ENCODE measurements around the gene TPST2. TPM values are rescaled to one million over a fixed set of nuclear protein-coding genes. Genes with fewer than 3 reads are reported as not detected.

The TPST2 gene
- total RNA-seq, 1 experiment from 2014 or later: 50.1 TPM

DNA sequence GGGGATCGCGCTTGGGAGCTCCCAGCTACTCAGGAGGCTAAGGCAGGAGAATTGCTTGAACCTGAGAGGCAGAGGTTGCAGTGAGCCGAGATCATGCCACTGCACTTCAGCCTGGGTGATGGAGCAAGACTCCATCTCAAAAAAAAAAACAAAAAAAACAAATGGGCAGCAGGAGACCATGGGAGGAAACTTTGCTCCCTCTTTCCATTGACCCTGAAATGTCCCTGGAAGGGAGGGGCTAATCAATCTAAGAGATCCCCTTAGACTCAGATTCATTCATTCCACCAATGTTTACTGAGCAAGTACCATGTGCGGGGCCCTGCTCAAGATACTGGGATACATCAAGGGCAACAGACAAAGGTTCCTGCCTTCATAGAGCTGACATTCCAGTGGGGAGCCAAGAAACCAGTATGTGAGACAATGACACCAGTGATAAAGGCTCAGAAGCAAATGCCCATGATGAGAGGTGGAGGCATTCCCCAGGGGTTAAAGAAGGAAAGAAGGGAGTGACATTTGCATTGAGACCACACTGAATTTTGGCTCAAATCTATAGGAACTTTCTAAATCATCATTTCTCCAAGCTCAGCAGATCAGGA is 39.9 kb downstream of the TPST2 start:
- Histone ChIP-seq H3K27me3 (ENCODE audit: insufficient read depth, low read length) (no peaks in the 10 kb centered on the region), H3K23me2 (ENCODE audit: insufficient read length, low read depth, low read length, poor library complexity, severe bottlenecking) (no peaks in the 10 kb centered on the region), H3K56ac (ENCODE audit: insufficient read length, low read depth, low read length) (no peak overlapping the region), H4K5ac (ENCODE audit: insufficient read length, low read depth, low read length) (no peak overlapping the region), H3K27ac (ENCODE audit: insufficient read length, low read depth, low read length) (no peak overlapping the region), H3K18ac (ENCODE audit: insufficient read length, low read depth, low read length) (no peak overlapping the region), H3K9ac (ENCODE audit: extremely low read depth, insufficient read length, low read length) (no peak overlapping the region), H3K14ac (ENCODE audit: insufficient read depth, low read length) (no peak overlapping the region), H3K4me1 (ENCODE audit: insufficient read depth, low read length) (0 out of 2 replicates have a peak, but pooled peaks cover 3% of the 10 kb centered on the region), H4K8ac (replicated peaks; ENCODE audit: insufficient read length, low read depth, low read length) (no peak overlapping the region), H4K91ac (ENCODE audit: insufficient read length, low read depth, low read length) (no peak overlapping the region), H3K9me3 (ENCODE audit: control insufficient read depth, low read depth, low read length) (no peaks in the 10 kb centered on the region), H2BK12ac (ENCODE audit: insufficient read length, low read depth, low read length) (no peak overlapping the region), H2AFZ (ENCODE audit: low read length) (no peak overlapping the region), H4K20me1 (ENCODE audit: control insufficient read depth, insufficient read depth, insufficient read length) (no peaks in the 10 kb centered on the region), H3K23ac (ENCODE audit: insufficient read length, low read depth, low read length) (no peak overlapping the region), H3K79me1 (ENCODE audit: insufficient read depth, low read depth, low read length, poor library complexity, severe bottlenecking) (peaks cover 5% of the 10 kb centered on the region), H2AK5ac (ENCODE audit: insufficient read length, low read length) (no peak overlapping the region), H2BK15ac (ENCODE audit: low read depth, low read length) (no peak overlapping the region), H2BK120ac (ENCODE audit: low read depth, low read length, poor library complexity, severe bottlenecking) (no peak overlapping the region), H2BK20ac (ENCODE audit: low read depth, low read length, poor library complexity, severe bottlenecking) (no peak overlapping the region), H2BK5ac (ENCODE audit: insufficient read length, low read length) (no peak overlapping the region), H3K4ac (ENCODE audit: low read depth, low read length) (no peak overlapping the region), H3T11ph (ENCODE audit: low read length) (no peak overlapping the region), H3K79me2 (ENCODE audit: insufficient read depth, low read length) (peaks cover 38% of the 10 kb centered on the region; the same call in 1 of the 2 replicates), H3K4me2 (ENCODE audit: insufficient read depth, insufficient read length, low read length) (no peak overlapping the region)
- TF ChIP-seq, protein P1, sequence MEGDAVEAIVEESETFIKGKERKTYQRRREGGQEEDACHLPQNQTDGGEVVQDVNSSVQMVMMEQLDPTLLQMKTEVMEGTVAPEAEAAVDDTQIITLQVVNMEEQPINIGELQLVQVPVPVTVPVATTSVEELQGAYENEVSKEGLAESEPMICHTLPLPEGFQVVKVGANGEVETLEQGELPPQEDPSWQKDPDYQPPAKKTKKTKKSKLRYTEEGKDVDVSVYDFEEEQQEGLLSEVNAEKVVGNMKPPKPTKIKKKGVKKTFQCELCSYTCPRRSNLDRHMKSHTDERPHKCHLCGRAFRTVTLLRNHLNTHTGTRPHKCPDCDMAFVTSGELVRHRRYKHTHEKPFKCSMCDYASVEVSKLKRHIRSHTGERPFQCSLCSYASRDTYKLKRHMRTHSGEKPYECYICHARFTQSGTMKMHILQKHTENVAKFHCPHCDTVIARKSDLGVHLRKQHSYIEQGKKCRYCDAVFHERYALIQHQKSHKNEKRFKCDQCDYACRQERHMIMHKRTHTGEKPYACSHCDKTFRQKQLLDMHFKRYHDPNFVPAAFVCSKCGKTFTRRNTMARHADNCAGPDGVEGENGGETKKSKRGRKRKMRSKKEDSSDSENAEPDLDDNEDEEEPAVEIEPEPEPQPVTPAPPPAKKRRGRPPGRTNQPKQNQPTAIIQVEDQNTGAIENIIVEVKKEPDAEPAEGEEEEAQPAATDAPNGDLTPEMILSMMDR (conservative IDR thresholded peaks at IDR 0.05): no peak
- no peaks in the 10 kb centered on the region for H3K27me3 Mint-ChIP-seq (ENCODE audit: low read depth)
- WGBS (ENCODE audit: extremely low coverage, insufficient read length, low lambda C conversion rate): no CpG with 5 or more reads among the region's 4 CpGs
- H3K9me3 Mint-ChIP-seq: no peaks in the 10 kb centered on the region
- peak overlapping the region; percentile 11 to 97 (median 57); a peak in 6 of 7 replicates for H3K27ac Mint-ChIP-seq
- H3K4me1 Mint-ChIP-seq: peaks cover 51 to 55% of the 10 kb centered on the region in 2 experiments
- peaks cover 6 to 16% (median 11%) of the 10 kb centered on the region in 3 experiments for H3K36me3 Mint-ChIP-seq (ENCODE audit: insufficient read depth in 1 of 3, low read depth in 3 of 3)
- peak overlapping the region in 1 of 2 experiments; percentile 63; a peak in 2 of 5 replicates for H3K4me3 Mint-ChIP-seq
- no peak for DNase-seq

Measured in H9 (cell line).